Adrenal gland (tissue), 5 donors: Measurements from ENCODE around the gene LBX1.

Source experiments
- CTCF ChIP-seq, 6 experiments: fragments of 450-650 bp in 4 of 6; fragments of 200-600 bp in 2 of 6; sonication (generic) in 1 of 6; IDR thresholded peaks; 1 replicate in 5 of 6; 2 replicates in 1 of 6; pipeline versions ENCODE4 v1.5.1 to v1.8.0; 2016 to 2021; ENCODE audit warnings: antibody characterized with exemption in 6 of 6, mild to moderate bottlenecking in 2 of 6, moderate library complexity in 1 of 6
- POLR2A ChIP-seq, 2 donors: fragments of 450-650 bp; IDR thresholded peaks; one replicate each; pipeline ENCODE4 v1.6.1; 2017; ENCODE audit warnings: antibody characterized with exemption in 2 of 2, mild to moderate bottlenecking in 2 of 2, moderate library complexity in 1 of 2
- donor health status: DM: no; HTN: no; CAD: no.

DNA sequence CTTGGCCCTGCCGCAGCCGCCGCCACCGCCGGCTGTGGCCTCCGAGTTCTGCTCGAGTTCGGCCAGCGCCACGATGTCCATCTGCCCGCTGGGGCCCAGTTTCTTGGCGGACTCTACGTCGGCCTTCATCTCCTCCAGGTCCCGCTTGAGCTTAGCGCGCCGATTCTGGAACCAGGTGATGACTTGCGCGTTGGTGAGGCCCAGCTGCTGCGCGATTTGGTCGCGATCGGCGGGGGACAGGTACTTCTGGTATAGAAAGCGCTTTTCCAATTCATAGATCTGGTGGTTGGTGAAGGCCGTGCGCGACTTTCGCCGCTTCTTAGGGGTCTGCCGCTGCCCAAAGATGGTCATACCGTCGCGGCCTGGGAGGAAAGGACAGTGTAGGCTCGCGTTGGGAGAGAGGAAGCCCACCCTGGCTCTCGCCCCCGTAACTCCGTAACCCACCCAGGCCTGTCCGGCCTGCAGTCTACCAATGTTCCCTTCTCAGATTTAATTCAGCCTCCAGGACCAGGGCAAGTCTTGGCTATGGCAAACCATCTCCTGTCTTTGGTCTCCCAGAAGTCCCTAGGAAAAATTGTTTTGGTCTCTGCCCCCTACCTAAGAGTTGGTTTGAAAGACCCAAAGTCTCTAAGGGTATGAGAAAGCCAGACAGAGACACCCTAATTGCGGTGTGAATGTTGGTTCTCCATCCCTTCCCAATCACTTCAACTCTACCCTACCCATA is 1.7 kb downstream of the LBX1 start:
- TF ChIP-seq CTCF (IDR thresholded peaks at IDR 0.05): no peak
- no peak for TF ChIP-seq POLR2A (IDR thresholded peaks at IDR 0.05)
